Glutamatergic neuron (in vitro differentiated cells): Measurements from ENCODE around the gene NEURL4. TPM values are rescaled to one million over a fixed set of nuclear protein-coding genes. Genes with fewer than 3 reads are reported as not detected.

Source experiments
- DNase-seq: peaks from one replicate; pipeline ENCODE4 v3.0.0; 2022
- H3K27ac Mint-ChIP-seq: one replicate; pipeline ENCODE4 v1.8.0; 2020; ENCODE audit warnings: mild to moderate bottlenecking, mixed read lengths, inconsistent platforms; ENCODE audit not compliant: unreplicated experiment
- H3K27me3 Mint-ChIP-seq: one replicate; pipeline ENCODE4 v1.8.0; 2020; ENCODE audit warnings: mild to moderate bottlenecking, moderate library complexity, mixed read lengths, inconsistent platforms; ENCODE audit not compliant: unreplicated experiment
- H3K36me3 Mint-ChIP-seq: one replicate; pipeline ENCODE4 v1.8.0; 2020; ENCODE audit warnings: mild to moderate bottlenecking, mixed read lengths, inconsistent platforms; ENCODE audit not compliant: unreplicated experiment
- H3K4me1 Mint-ChIP-seq: one replicate; pipeline ENCODE4 v1.8.0; 2020; ENCODE audit warnings: mild to moderate bottlenecking, low read depth, mixed read lengths, inconsistent platforms; ENCODE audit not compliant: unreplicated experiment
- H3K4me3 Mint-ChIP-seq: one replicate; pipeline ENCODE4 v1.8.0; 2020; ENCODE audit warnings: mild to moderate bottlenecking, mixed read lengths, inconsistent platforms; ENCODE audit not compliant: unreplicated experiment
- H3K9me3 Mint-ChIP-seq: one replicate; pipeline ENCODE4 v1.8.0; 2020; ENCODE audit warnings: mild to moderate bottlenecking, moderate library complexity, mixed read lengths, inconsistent platforms; ENCODE audit not compliant: unreplicated experiment
- total RNA-seq: library from RNA; stranded (reverse); fragmentation: NEBNext Ultra II Directional; extraction: Animal tissue kit (Norgen Biotek cat#: 25700); gene quantifications from one replicate; pipeline ENCODE4 v1.2.1, GENCODE V29; 2021; ENCODE audit not compliant: unreplicated experiment
- TF ChIP-seq, protein P1 (sequence below): fragments of 200-600 bp; sonication (generic); IDR thresholded peaks from one replicate; pipeline ENCODE4 v1.5.0; 2021; ENCODE audit not compliant: partially characterized antibody, unreplicated experiment

The NEURL4 gene
- total RNA-seq, 1 donor from 2014 or later, result 97.6 TPM

- H3K27ac Mint-ChIP-seq, result no peak overlapping the region
- no peak overlapping the region for H3K4me3 Mint-ChIP-seq
- H3K27me3 Mint-ChIP-seq, result peaks cover 16% of the 10 kb centered on the region
- DNase-seq, result no peak
- no peaks in the 10 kb centered on the region for H3K36me3 Mint-ChIP-seq
- TF ChIP-seq, protein P1, sequence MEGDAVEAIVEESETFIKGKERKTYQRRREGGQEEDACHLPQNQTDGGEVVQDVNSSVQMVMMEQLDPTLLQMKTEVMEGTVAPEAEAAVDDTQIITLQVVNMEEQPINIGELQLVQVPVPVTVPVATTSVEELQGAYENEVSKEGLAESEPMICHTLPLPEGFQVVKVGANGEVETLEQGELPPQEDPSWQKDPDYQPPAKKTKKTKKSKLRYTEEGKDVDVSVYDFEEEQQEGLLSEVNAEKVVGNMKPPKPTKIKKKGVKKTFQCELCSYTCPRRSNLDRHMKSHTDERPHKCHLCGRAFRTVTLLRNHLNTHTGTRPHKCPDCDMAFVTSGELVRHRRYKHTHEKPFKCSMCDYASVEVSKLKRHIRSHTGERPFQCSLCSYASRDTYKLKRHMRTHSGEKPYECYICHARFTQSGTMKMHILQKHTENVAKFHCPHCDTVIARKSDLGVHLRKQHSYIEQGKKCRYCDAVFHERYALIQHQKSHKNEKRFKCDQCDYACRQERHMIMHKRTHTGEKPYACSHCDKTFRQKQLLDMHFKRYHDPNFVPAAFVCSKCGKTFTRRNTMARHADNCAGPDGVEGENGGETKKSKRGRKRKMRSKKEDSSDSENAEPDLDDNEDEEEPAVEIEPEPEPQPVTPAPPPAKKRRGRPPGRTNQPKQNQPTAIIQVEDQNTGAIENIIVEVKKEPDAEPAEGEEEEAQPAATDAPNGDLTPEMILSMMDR, result no peak
- peaks cover 1% of the 10 kb centered on the region for H3K9me3 Mint-ChIP-seq
- no peaks in the 10 kb centered on the region for H3K4me1 Mint-ChIP-seq
These were observed 39.7 kb downstream of the NEURL4 start for GRCh38 chr17:7289256-7290032.

- Mint-ChIP-seq H3K36me3 (no peaks in the 10 kb centered on the region), H3K27me3 (peaks cover 18% of the 10 kb centered on the region), H3K27ac (no peak overlapping the region), H3K4me1 (no peaks in the 10 kb centered on the region), H3K9me3 (no peaks in the 10 kb centered on the region), H3K4me3 (no peak overlapping the region)
- TF ChIP-seq, protein P1, result no peak
- no peak for DNase-seq
These were observed 43.5 kb downstream of the NEURL4 start for GRCh38 chr17:7285679-7286078.

DNA sequence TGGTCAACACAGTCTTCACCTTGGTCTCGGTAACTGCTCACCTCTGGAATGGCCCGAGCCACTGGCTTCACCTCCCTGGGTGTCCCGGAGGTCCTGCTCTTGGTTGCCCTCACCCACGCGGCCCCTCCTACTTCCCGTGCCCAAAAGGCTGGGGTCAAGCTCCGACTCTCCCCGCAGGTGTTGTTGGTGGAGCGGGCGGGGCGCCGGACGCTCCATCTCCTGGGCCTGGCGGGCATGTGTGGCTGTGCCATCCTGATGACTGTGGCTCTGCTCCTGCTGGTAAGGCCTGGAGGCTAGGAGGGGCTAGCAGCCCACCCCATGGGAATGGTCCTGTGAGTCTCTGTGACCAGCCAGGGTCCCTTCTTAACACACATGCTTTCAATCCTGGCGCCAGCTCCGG, 44.2 kb downstream of the NEURL4 start:
- no peak for DNase-seq
- Mint-ChIP-seq H3K4me3 (no peak overlapping the region), H3K9me3 (peaks cover 2% of the 10 kb centered on the region)

DNA sequence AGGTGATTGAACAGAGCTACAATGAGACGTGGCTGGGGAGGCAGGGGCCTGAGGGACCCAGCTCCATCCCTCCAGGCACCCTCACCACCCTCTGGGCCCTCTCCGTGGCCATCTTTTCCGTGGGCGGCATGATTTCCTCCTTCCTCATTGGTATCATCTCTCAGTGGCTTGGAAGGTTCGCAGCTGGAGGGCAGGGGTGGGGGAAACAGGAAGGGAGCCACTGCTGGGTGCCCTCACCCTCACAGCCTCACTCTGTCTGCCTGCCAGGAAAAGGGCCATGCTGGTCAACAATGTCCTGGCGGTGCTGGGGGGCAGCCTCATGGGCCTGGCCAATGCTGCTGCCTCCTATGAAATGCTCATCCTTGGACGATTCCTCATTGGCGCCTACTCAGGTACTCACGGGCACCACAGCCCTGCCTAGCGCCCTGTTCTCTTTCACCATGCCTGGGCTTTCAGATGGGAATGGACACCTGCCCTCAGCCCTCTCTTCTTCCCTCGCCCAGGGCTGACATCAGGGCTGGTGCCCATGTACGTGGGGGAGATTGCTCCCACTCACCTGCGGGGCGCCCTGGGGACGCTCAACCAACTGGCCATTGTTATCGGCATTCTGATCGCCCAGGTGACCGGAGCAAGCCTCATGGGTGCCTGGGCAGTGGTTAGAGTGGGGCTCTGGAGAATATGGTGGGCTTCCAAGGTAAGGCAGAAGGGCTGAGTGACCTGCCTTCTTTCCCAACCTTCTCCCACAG, 45.5 kb downstream of the NEURL4 start:
- Mint-ChIP-seq H3K36me3 (no peaks in the 10 kb centered on the region), H3K27me3 (peaks cover 22% of the 10 kb centered on the region), H3K4me3 (no peak overlapping the region), H3K9me3 (peaks cover 2% of the 10 kb centered on the region), H3K4me1 (peaks cover 4% of the 10 kb centered on the region), H3K27ac (no peak overlapping the region)
- TF ChIP-seq, protein P1, result no peak
- DNase-seq, result no peak

More for the DNA sequence above, 44.2 kb downstream of the NEURL4 start:
- H3K27ac Mint-ChIP-seq, result no peak overlapping the region
- TF ChIP-seq, protein P1, result no peak
- H3K27me3 Mint-ChIP-seq, result peaks cover 20% of the 10 kb centered on the region
- no peaks in the 10 kb centered on the region for H3K36me3 Mint-ChIP-seq
- peaks cover 4% of the 10 kb centered on the region for H3K4me1 Mint-ChIP-seq
